Fibroblast of mammary gland (primary cell): Measurements from ENCODE around the gene DUSP16.

ENCODE experiments used
- DNase-seq: peaks from one replicate; pipeline ENCODE4 v3.0.0-alpha.2; 2010; ENCODE audit warnings: low read depth
- H3K4me3 ChIP-seq: 2 replicates; pipeline ENCODE4 v1.5.1; 2011; ENCODE audit warnings: low read depth, mild to moderate bottlenecking, low read length, moderate library complexity; ENCODE audit not compliant: control insufficient read depth
- CTCF ChIP-seq: conservative IDR thresholded peaks from 2 replicates; pipeline ENCODE4 v1.5.1; 2011; ENCODE audit warnings: low read depth, low read length, inconsistent platforms; ENCODE audit not compliant: control insufficient read depth, insufficient read depth

DUSP16 gene

GRCh38 chr12:12487490-12487889 is 75.2 kb downstream of the DUSP16 start:
- TF ChIP-seq CTCF, result no peak
- H3K4me3 ChIP-seq, result no peak overlapping the region
- DNase-seq, result no peak

GRCh38 chr12:12486661-12487240 is 75.9 kb downstream of the DUSP16 start:
- H3K4me3 ChIP-seq, result no peak overlapping the region
- DNase-seq, result no peak

GRCh38 chr12:12483438-12483837 is 79.2 kb downstream of the DUSP16 start:
- no peak for TF ChIP-seq CTCF
- no peak overlapping the region for H3K4me3 ChIP-seq
- DNase-seq, result no peak

More at GRCh38 chr12:12486661-12487240, 75.9 kb downstream of the DUSP16 start:
- TF ChIP-seq CTCF, result no peak

GRCh38 chr12:12482959-12483358 is 79.7 kb downstream of the DUSP16 start:
- TF ChIP-seq CTCF, result no peak
- no peak for DNase-seq
- H3K4me3 ChIP-seq, result no peak overlapping the region

- no peak overlapping the region for H3K4me3 ChIP-seq
- no peak for DNase-seq
- TF ChIP-seq CTCF, result no peak
These were observed 80.4 kb downstream of the DUSP16 start for GRCh38 chr12:12482150-12482761.

GRCh38 chr12:12481631-12482030 is 81.0 kb downstream of the DUSP16 start:
- no peak for DNase-seq
- no peak overlapping the region for H3K4me3 ChIP-seq
- no peak for TF ChIP-seq CTCF
